ENCODE results near the gene SLC27A5.

The SLC27A5 gene

DNA sequence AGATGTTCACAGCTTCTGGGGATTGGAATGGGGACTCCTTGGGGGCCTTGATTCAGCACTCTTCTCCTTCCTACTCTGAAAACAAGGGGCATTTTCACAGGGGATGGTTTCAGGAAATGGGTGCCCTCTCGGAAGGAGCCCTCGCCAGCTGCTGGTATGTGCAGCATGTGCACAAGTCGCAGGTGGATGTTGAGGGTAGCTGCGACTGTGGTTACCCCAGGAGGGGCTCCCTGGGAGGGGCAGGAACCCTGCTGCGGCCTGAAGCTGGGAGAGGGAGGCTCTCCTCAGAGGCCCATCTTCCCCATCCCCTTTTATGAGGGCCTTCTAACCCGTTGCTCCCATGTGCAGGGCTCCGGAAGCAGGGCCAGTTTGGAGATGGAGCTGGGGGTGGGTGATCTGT lies 29.4 kb downstream of the SLC27A5 start:
- H3K27ac Mint-ChIP-seq (ENCODE audit: low read depth): no peak overlapping the region
- H3K4me3 Mint-ChIP-seq: no peak overlapping the region
- no peaks in the 10 kb centered on the region for H3K27me3 Mint-ChIP-seq
- DNase-seq (ENCODE audit: low spot score in 2 of 2): no peak
- ATAC-seq (replicated peaks; ENCODE audit: extremely low read depth, poor library complexity, severe bottlenecking): no peak
- H3K9me3 Mint-ChIP-seq: no peaks in the 10 kb centered on the region
- peaks cover 5% of the 10 kb centered on the region for H3K4me1 Mint-ChIP-seq
- H3K36me3 Mint-ChIP-seq (ENCODE audit: insufficient read depth): peaks cover 3% of the 10 kb centered on the region

- no peaks in the 10 kb centered on the region for H3K27me3 Mint-ChIP-seq
- DNase-seq (ENCODE audit: low spot score in 2 of 2) (no peak), ATAC-seq (replicated peaks; ENCODE audit: extremely low read depth, poor library complexity, severe bottlenecking) (no peak)
- no peak overlapping the region for H3K27ac Mint-ChIP-seq (ENCODE audit: low read depth)
- H3K4me1 Mint-ChIP-seq: peaks cover 12% of the 10 kb centered on the region
- no peaks in the 10 kb centered on the region for H3K9me3 Mint-ChIP-seq
- no peak overlapping the region for H3K4me3 Mint-ChIP-seq
- peaks cover 7% of the 10 kb centered on the region for H3K36me3 Mint-ChIP-seq (ENCODE audit: insufficient read depth)
Measured at GRCh38 chr19:58480831-58481230, 31.0 kb downstream of the SLC27A5 start.

- Mint-ChIP-seq H3K9me3 (no peaks in the 10 kb centered on the region), H3K4me1 (peaks cover 12% of the 10 kb centered on the region), H3K4me3 (no peak overlapping the region), H3K27me3 (no peaks in the 10 kb centered on the region), H3K27ac (ENCODE audit: low read depth) (no peak overlapping the region), H3K36me3 (ENCODE audit: insufficient read depth) (peaks cover 11% of the 10 kb centered on the region)
- ATAC-seq (replicated peaks; ENCODE audit: extremely low read depth, poor library complexity, severe bottlenecking) (no peak), DNase-seq (ENCODE audit: low spot score in 2 of 2) (no peak)
Measured at GRCh38 chr19:58480481-58480830, 31.3 kb downstream of the SLC27A5 start.

DNA sequence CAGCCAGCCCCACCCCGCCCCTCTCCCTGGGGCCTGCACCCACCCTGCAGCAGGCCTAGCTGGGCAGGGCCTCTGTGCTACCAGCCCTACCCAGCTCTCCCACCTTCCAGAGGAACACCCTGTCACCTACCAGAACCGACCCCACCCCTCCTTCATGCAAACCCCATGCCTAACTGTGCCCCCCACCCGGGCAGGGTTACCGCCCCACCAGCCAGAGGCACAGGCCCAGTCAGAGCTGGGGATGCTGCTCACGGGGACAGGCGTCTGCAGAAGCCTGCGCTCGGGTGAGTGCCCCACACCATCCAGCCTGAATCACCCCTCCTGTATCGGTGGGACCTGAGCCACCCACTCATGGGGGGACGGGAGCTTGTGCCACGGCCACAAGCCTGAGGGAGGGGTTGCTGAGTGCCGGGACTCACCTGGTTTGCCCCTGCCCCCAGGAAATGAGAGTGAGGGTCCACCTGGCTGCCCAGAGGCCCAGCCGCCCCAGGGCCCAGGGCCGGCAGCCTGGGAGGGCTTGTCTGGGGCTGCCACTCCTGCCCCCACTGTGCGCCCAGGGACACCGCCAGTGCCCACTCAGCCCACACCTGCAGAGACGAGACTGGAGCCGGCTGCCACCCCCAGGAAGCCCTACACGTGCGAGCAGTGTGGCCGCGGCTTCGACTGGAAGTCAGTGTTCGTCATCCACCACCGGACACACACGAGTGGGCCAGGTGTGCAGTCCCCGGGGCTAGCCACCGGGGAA lies 31.9 kb downstream of the SLC27A5 start:
- peaks cover 12% of the 10 kb centered on the region for H3K36me3 Mint-ChIP-seq (ENCODE audit: insufficient read depth)
- H3K27me3 Mint-ChIP-seq: no peaks in the 10 kb centered on the region
- no peaks in the 10 kb centered on the region for H3K9me3 Mint-ChIP-seq
- DNase-seq (ENCODE audit: low spot score in 2 of 2) (no peak), ATAC-seq (replicated peaks; ENCODE audit: extremely low read depth, poor library complexity, severe bottlenecking) (no peak)
- H3K27ac Mint-ChIP-seq (ENCODE audit: low read depth): no peak overlapping the region
- no peak overlapping the region for H3K4me3 Mint-ChIP-seq
- H3K4me1 Mint-ChIP-seq: peaks cover 12% of the 10 kb centered on the region

- DNase-seq (ENCODE audit: low spot score in 2 of 2): no peak
- no peaks in the 10 kb centered on the region for H3K9me3 Mint-ChIP-seq
- H3K27ac Mint-ChIP-seq (ENCODE audit: low read depth): no peak overlapping the region
- H3K4me3 Mint-ChIP-seq: no peak overlapping the region
- peaks cover 12% of the 10 kb centered on the region for H3K4me1 Mint-ChIP-seq
- H3K36me3 Mint-ChIP-seq (ENCODE audit: insufficient read depth): peaks cover 15% of the 10 kb centered on the region
- H3K27me3 Mint-ChIP-seq: no peaks in the 10 kb centered on the region
- ATAC-seq (replicated peaks; ENCODE audit: extremely low read depth, poor library complexity, severe bottlenecking): no peak
Measured at GRCh38 chr19:58479303-58479702, 32.5 kb downstream of the SLC27A5 start.

DNA sequence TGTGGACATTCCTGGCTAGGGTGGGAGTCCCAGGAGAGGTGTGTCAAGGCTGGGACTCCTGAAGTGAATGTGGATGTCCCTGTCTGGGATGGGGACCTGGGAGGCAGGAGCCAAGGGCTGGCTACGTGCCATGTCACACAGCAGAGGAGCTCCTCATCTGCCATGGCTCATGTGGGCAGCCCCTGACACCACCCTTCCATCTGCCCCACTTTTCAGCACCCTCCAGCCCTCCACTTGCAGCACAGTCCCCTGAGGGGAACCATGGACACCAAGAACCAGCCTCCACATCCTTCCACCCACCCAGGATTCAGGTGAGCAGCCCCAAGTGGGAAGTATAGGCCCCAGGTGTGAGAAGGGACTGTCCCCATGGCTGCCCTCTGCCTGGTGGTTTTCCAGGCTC lies 33.9 kb downstream of the SLC27A5 start:
- Mint-ChIP-seq H3K27ac (ENCODE audit: low read depth) (no peak overlapping the region), H3K9me3 (no peaks in the 10 kb centered on the region), H3K4me1 (peaks cover 12% of the 10 kb centered on the region), H3K27me3 (no peaks in the 10 kb centered on the region), H3K36me3 (ENCODE audit: insufficient read depth) (peaks cover 15% of the 10 kb centered on the region), H3K4me3 (peak overlapping the region; percentile 16)
- DNase-seq (ENCODE audit: low spot score in 2 of 2): no peak
- ATAC-seq (replicated peaks; ENCODE audit: extremely low read depth, poor library complexity, severe bottlenecking): no peak

DNA sequence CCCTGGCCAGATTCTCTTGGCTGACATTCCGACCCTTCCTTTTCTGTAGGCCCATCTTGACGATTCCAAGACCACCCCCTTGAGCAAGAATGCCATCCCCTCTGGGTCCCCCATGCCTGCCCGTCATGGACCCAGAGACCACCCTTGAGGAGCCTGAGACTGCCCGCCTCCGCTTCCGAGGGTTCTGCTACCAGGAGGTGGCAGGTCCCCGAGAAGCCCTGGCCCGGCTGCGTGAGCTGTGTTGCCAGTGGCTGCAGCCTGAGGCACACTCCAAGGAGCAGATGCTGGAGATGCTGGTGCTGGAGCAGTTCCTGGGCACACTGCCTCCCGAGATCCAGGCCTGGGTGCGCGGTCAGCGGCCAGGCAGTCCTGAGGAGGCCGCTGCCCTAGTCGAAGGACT lies 34.7 kb downstream of the SLC27A5 start:
- no peaks in the 10 kb centered on the region for H3K9me3 Mint-ChIP-seq
- peak overlapping the region; percentile 91 for H3K27ac Mint-ChIP-seq (ENCODE audit: low read depth)
- DNase-seq (ENCODE audit: low spot score in 2 of 2): no peak
- ATAC-seq (replicated peaks; ENCODE audit: extremely low read depth, poor library complexity, severe bottlenecking): no peak
- peaks cover 17% of the 10 kb centered on the region for H3K36me3 Mint-ChIP-seq (ENCODE audit: insufficient read depth)
- H3K27me3 Mint-ChIP-seq: no peaks in the 10 kb centered on the region
- H3K4me1 Mint-ChIP-seq: peaks cover 8% of the 10 kb centered on the region
- H3K4me3 Mint-ChIP-seq: peak overlapping the region; percentile 77

GRCh38 chr19:58476498-58477015 lies 35.2 kb downstream of the SLC27A5 start:
- H3K4me1 Mint-ChIP-seq: peaks cover 8% of the 10 kb centered on the region
- ATAC-seq (replicated peaks; ENCODE audit: extremely low read depth, poor library complexity, severe bottlenecking) (no peak), DNase-seq (ENCODE audit: low spot score in 2 of 2) (no peak)
- H3K36me3 Mint-ChIP-seq (ENCODE audit: insufficient read depth): peaks cover 22% of the 10 kb centered on the region
- no peaks in the 10 kb centered on the region for H3K27me3 Mint-ChIP-seq
- H3K9me3 Mint-ChIP-seq: no peaks in the 10 kb centered on the region
- H3K4me3 Mint-ChIP-seq: peak overlapping the region; percentile 77
- H3K27ac Mint-ChIP-seq (ENCODE audit: low read depth): peak overlapping the region; percentile 91

- Mint-ChIP-seq H3K36me3 (ENCODE audit: insufficient read depth) (peaks cover 23% of the 10 kb centered on the region), H3K4me1 (peaks cover 8% of the 10 kb centered on the region), H3K9me3 (no peaks in the 10 kb centered on the region), H3K27ac (ENCODE audit: low read depth) (peak within 1 kb of the TSS; percentile 91), H3K27me3 (no peaks in the 10 kb centered on the region), H3K4me3 (peak within 1 kb of the TSS; percentile 77)
- peak; percentile 90 for ATAC-seq (replicated peaks; ENCODE audit: extremely low read depth, poor library complexity, severe bottlenecking)
- peak; percentile 89 to 96 for DNase-seq (ENCODE audit: low spot score in 2 of 2)
Measured at GRCh38 chr19:58475714-58476497, 35.9 kb downstream of the SLC27A5 start, which contains the start of gene ZNF446. ZNF446 (plus strand) TSS chr19:58476352; CDS start chr19:58477219, 867 bp downstream.

- Mint-ChIP-seq H3K27ac (ENCODE audit: low read depth) (peak overlapping the region; percentile 91), H3K36me3 (ENCODE audit: insufficient read depth) (peaks cover 23% of the 10 kb centered on the region), H3K4me3 (peak overlapping the region; percentile 77), H3K9me3 (no peaks in the 10 kb centered on the region), H3K4me1 (peaks cover 8% of the 10 kb centered on the region), H3K27me3 (no peaks in the 10 kb centered on the region)
- DNase-seq (ENCODE audit: low spot score in 2 of 2) (no peak), ATAC-seq (replicated peaks; ENCODE audit: extremely low read depth, poor library complexity, severe bottlenecking) (peak; percentile 18)
Measured at GRCh38 chr19:58474997-58475713, 36.6 kb downstream of the SLC27A5 start.

- peak overlapping the region; percentile 91 for H3K27ac Mint-ChIP-seq (ENCODE audit: low read depth)
- no peaks in the 10 kb centered on the region for H3K27me3 Mint-ChIP-seq
- H3K4me3 Mint-ChIP-seq: peak overlapping the region; percentile 77
- peaks cover 8% of the 10 kb centered on the region for H3K4me1 Mint-ChIP-seq
- H3K36me3 Mint-ChIP-seq (ENCODE audit: insufficient read depth): peaks cover 23% of the 10 kb centered on the region
- no peaks in the 10 kb centered on the region for H3K9me3 Mint-ChIP-seq
- DNase-seq (ENCODE audit: low spot score in 2 of 2): no peak
- ATAC-seq (replicated peaks; ENCODE audit: extremely low read depth, poor library complexity, severe bottlenecking): no peak
Measured at GRCh38 chr19:58474291-58474996, 37.3 kb downstream of the SLC27A5 start.

DNA sequence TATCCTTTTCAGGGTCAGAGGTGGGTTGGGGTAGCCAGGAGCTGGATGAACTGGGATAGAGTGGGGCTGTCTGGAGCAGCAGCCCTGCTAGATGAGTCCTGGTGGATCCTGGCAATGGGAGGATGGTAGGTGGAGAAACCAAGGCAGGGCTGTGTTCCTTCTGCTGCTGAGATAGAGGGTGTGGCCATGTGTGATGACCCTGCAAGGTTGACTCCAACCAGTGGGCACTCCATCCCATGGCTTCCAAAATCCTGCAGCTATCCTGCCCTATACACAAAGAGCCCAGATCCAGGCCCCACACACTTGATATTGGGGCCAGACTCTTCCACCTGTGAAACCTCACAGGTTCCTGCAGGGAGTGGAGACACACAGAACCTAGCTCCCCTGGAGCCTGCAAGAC lies 38.0 kb downstream of the SLC27A5 start:
- Mint-ChIP-seq H3K9me3 (no peaks in the 10 kb centered on the region), H3K4me1 (peaks cover 8% of the 10 kb centered on the region), H3K27me3 (no peaks in the 10 kb centered on the region), H3K4me3 (no peak overlapping the region), H3K36me3 (ENCODE audit: insufficient read depth) (peaks cover 23% of the 10 kb centered on the region), H3K27ac (ENCODE audit: low read depth) (peak overlapping the region; percentile 65)
- ATAC-seq (replicated peaks; ENCODE audit: extremely low read depth, poor library complexity, severe bottlenecking) (no peak), DNase-seq (ENCODE audit: low spot score in 2 of 2) (no peak)
